Fibroblast of mammary gland (primary cell): ENCODE data around the gene DPF1.

Experiments
- DNase-seq: peaks from one replicate; pipeline ENCODE4 v3.0.0-alpha.2; 2010; ENCODE audit warnings: low read depth
- H3K4me3 ChIP-seq: 2 replicates; pipeline ENCODE4 v1.5.1; 2011; ENCODE audit warnings: low read depth, mild to moderate bottlenecking, low read length, moderate library complexity; ENCODE audit not compliant: control insufficient read depth
- TF ChIP-seq, protein P1 (sequence below): conservative IDR thresholded peaks from 2 replicates; pipeline ENCODE4 v1.5.1; 2011; ENCODE audit warnings: low read depth, low read length, inconsistent platforms; ENCODE audit not compliant: control insufficient read depth, insufficient read depth

The DPF1 gene

DNA sequence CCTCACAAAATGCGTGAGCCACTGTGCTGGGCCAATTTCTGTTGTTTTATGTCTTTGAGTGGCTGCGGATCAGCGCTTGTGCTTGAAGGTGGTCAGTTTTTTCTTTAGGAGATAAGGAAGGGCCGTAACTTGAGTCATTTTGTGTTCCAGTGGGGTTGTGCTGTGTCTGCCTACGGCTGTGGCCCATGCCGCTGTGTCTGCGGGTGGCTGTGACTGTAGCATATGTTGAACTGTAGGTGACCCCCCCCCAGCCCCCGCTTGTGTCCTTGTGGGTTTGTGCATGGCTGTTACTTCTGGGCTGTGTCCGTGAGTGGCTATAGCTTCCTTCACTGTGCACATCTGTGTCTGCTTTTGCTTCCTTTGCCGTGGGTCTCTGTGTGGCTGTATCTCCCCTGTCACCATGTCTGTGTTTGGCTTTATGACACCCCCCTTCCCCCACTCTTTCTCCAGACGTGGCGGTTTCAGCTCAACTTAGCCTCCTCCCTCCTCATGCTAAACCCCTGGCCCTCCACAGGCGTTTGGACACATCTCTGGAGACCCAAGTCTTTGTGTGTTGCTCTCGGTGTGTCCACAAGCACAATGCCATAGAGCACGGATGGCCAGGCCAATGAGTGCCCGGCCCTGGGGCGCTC is 31.5 kb upstream of the DPF1 start:
- no peak for DNase-seq
- TF ChIP-seq, protein P1, sequence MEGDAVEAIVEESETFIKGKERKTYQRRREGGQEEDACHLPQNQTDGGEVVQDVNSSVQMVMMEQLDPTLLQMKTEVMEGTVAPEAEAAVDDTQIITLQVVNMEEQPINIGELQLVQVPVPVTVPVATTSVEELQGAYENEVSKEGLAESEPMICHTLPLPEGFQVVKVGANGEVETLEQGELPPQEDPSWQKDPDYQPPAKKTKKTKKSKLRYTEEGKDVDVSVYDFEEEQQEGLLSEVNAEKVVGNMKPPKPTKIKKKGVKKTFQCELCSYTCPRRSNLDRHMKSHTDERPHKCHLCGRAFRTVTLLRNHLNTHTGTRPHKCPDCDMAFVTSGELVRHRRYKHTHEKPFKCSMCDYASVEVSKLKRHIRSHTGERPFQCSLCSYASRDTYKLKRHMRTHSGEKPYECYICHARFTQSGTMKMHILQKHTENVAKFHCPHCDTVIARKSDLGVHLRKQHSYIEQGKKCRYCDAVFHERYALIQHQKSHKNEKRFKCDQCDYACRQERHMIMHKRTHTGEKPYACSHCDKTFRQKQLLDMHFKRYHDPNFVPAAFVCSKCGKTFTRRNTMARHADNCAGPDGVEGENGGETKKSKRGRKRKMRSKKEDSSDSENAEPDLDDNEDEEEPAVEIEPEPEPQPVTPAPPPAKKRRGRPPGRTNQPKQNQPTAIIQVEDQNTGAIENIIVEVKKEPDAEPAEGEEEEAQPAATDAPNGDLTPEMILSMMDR: no peak
- no peak overlapping the region for H3K4me3 ChIP-seq

- DNase-seq: no peak
- H3K4me3 ChIP-seq: no peak overlapping the region
- TF ChIP-seq, protein P1: no peak
Observed at GRCh38 chr19:38253788-38254187, 29.8 kb upstream of the DPF1 start.

GRCh38 chr19:38252941-38253691 is 29.1 kb upstream of the DPF1 start:
- H3K4me3 ChIP-seq: no peak overlapping the region
- TF ChIP-seq, protein P1: no peak
- DNase-seq: no peak

DNA sequence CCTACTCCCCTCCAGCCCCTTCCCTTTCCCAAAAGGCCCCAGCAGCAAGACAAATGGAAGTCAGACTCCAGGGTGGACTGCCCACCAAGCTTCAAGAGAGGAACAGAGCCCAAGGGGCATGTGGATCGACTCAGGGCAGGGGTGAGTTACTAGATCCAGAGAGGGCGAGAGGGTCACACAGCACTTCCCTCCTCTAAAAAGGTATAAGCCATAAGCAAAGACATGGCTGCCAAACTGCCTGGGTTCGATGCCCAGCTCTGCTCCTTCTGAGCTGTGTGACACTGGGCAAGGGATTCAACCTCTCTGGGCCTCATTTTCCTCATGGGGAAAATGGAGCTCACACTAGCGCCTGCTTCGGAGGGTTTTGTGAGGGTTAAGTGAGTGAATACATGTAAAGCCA is 28.4 kb upstream of the DPF1 start:
- no peak for DNase-seq
- TF ChIP-seq, protein P1: no peak
- no peak overlapping the region for H3K4me3 ChIP-seq

- no peak for DNase-seq
- H3K4me3 ChIP-seq: no peak overlapping the region
- TF ChIP-seq, protein P1: no peak
Observed at GRCh38 chr19:38251564-38252051, 27.6 kb upstream of the DPF1 start.

DNA sequence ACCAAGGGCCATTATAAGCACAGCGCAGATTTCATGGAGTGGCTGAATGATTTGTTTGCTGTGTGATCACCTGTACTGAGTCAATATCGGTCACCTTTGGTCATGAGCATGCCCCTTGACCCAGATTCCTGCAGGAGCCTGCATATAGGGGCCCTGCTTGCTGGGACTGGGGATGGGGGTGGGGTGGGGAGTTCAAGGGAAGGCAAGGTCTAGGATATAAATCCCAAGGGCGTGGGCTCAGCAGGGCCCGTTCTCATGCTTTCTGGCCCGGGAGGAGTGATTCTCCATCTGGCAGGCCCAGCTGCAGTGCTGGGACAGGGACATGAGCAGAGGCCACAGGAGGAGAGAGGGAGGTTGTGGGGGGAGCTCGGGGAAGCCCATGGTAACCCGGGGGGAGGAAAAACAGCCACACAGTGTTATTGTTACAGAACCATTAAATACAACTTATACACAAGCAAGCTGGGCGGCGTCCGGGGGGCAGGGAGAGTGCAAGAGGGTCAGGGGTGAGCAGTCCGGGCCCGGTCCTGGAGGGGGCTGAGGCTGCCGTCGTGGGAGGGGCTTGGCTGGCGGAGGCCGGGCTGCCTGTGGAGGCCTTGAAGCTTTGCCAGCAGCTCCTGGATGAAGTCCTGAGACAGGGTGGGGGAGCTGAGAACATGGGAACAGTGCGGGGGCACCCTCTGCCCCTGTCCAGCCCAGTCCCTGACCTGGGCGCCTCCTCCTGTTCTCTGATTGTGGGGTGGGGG is 27.0 kb upstream of the DPF1 start:
- TF ChIP-seq, protein P1: no peak
- H3K4me3 ChIP-seq: no peak overlapping the region
- no peak for DNase-seq
